Karpas-422 (cell line): Measurements from ENCODE around the gene CDK11B. TPM values are rescaled to one million over a fixed set of nuclear protein-coding genes. Genes with fewer than 3 reads are reported as not detected.

Experiments
- DNase-seq: peaks from one replicate; pipeline ENCODE4 v3.0.0-alpha.2; 2015
- H2AFZ ChIP-seq: fragments of 200-600 bp; sonication (generic); 2 replicates; pipeline ENCODE4 v1.6.1; 2014; ENCODE audit warnings: antibody characterized with exemption, low read length, mixed read lengths
- H3K27ac ChIP-seq: fragments of 200-600 bp; sonication (generic); 2 replicates; pipeline ENCODE4 v1.5.1; 2014; ENCODE audit warnings: mild to moderate bottlenecking, low read length, moderate library complexity
- H3K27me3 ChIP-seq: fragments of 200-600 bp; sonication (generic); 2 replicates; pipeline ENCODE4 v1.6.1; 2014; ENCODE audit warnings: low read length, mixed read lengths
- H3K36me3 ChIP-seq: fragments of 200-600 bp; sonication (generic); 2 replicates; pipeline ENCODE4 v1.6.1; 2014; ENCODE audit warnings: low read length, mixed read lengths; ENCODE audit not compliant: insufficient read depth
- H3K4me1 ChIP-seq: fragments of 200-600 bp; sonication (generic); 2 replicates; pipeline ENCODE4 v1.6.1; 2014; ENCODE audit warnings: mild to moderate bottlenecking, low read length, mixed read lengths
- H3K4me2 ChIP-seq: fragments of 200-600 bp; sonication (generic); 2 replicates; pipeline ENCODE4 v1.6.1; 2014; ENCODE audit warnings: low read length, low read depth, mild to moderate bottlenecking; ENCODE audit not compliant: poor library complexity, severe bottlenecking
- H3K4me3 ChIP-seq: fragments of 200-600 bp; sonication (generic); 2 replicates; pipeline ENCODE4 v1.5.1; 2014; ENCODE audit warnings: mild to moderate bottlenecking, antibody characterized with exemption, low read length, mixed read lengths
- H3K79me2 ChIP-seq: fragments of 200-600 bp; sonication (generic); 2 replicates; pipeline ENCODE4 v1.6.1; 2014; ENCODE audit warnings: mild to moderate bottlenecking, low read length, mixed read lengths
- H3K9ac ChIP-seq: fragments of 200-600 bp; sonication (generic); 2 replicates; pipeline ENCODE4 v1.6.0; 2014; ENCODE audit warnings: low read length
- H3K9me2 ChIP-seq: fragments of 200-600 bp; sonication (generic), shearing (Covaris generic); replicated peaks from 2 replicates; pipeline ENCODE4 v1.6.0; 2014; ENCODE audit warnings: mild to moderate bottlenecking, low read length, moderate library complexity; ENCODE audit not compliant: insufficient read depth
- H3K9me3 ChIP-seq: fragments of 300-700, 200-600 bp; sonication (generic); 2 replicates; pipeline ENCODE4 v1.6.1; 2014; ENCODE audit warnings: low read length, mixed read lengths
- H4K20me1 ChIP-seq: fragments of 200-600 bp; sonication (generic); 2 replicates; pipeline ENCODE4 v1.6.1; 2014; ENCODE audit warnings: mild to moderate bottlenecking, antibody characterized with exemption, low read length, low read depth; ENCODE audit not compliant: insufficient read depth
- total RNA-seq: library from RNA; depleted of rRNA; stranded (reverse); fragments of >200 nt; shearing (Covaris generic); gene quantifications from 2 replicates; pipeline ENCODE4 v1.2.3, GENCODE V29; 2014; ENCODE audit warnings: low replicate concordance

Gene CDK11B
- total RNA-seq, 1 experiment from 2014 or later: 11.4 TPM

DNA sequence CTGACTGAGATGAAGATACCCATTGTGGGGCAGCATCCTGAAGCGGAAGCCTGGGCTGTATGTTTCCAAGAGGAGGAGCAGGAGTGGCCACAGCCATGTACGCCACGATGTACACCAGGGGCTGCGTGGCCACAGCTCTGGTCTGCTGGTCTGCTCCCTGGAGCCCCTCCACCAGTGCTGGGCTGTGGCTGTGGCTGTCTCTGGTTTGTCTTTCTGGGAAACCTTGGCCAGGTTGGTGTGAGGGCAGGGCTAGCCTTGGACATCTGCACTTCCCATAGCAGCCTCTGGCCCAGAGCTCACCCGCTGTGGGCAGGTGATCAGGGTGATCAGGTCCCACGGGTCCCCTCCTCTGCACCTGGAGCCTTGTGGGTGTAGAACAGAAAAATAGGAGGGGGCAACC lies 40.9 kb downstream of the CDK11B start:
- Histone ChIP-seq H3K9me3 (no peaks in the 10 kb centered on the region), H3K27me3 (no peaks in the 10 kb centered on the region), H3K4me1 (peaks cover 23% of the 10 kb centered on the region), H2AFZ (no peak overlapping the region), H3K9me2 (no peaks in the 10 kb centered on the region), H3K4me3 (no peak overlapping the region), H4K20me1 (peaks cover 27% of the 10 kb centered on the region), H3K79me2 (peaks cover 14% of the 10 kb centered on the region; the same call in 1 of the 2 replicates), H3K36me3 (no peaks in the 10 kb centered on the region), H3K27ac (no peak overlapping the region), H3K9ac (no peak overlapping the region), H3K4me2 (no peak overlapping the region)
- no peak for DNase-seq

DNA sequence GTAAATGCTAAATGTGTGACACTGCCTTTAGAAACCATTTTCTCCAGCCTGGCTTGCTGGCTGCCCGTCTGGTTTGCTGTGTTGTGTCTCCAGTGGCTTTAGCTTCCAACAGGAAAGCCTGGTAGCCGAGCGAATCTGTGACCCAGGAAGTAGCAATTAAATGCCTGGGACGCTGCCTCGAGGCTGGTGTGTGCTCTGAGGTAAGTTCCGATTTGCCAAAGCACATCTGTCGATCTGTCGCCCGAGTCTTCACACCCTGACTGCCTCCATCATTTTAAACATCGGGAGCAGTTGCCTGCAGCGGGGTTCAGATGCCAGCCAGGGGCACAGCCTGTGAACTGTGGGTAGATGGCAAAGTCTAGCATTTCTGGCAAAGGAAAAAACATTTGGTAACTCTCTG lies 41.3 kb downstream of the CDK11B start:
- H2AFZ ChIP-seq: no peak overlapping the region
- H3K79me2 ChIP-seq: peaks cover 14% of the 10 kb centered on the region; the same call in 1 of the 2 replicates
- no peak overlapping the region for H3K4me3 ChIP-seq
- no peaks in the 10 kb centered on the region for H3K36me3 ChIP-seq
- H3K9ac ChIP-seq: no peak overlapping the region
- peaks cover 23% of the 10 kb centered on the region for H3K4me1 ChIP-seq
- peak overlapping the region; percentile 100 for H3K4me2 ChIP-seq
- no peaks in the 10 kb centered on the region for H3K27me3 ChIP-seq
- no peaks in the 10 kb centered on the region for H3K9me3 ChIP-seq
- H3K27ac ChIP-seq: no peak overlapping the region
- no peaks in the 10 kb centered on the region for H3K9me2 ChIP-seq
- H4K20me1 ChIP-seq: peaks cover 27% of the 10 kb centered on the region
- no peak for DNase-seq

GRCh38 chr1:1616838-1617237 lies 42.0 kb downstream of the CDK11B start:
- H2AFZ ChIP-seq: no peak overlapping the region
- no peak for DNase-seq
- H3K36me3 ChIP-seq: no peaks in the 10 kb centered on the region
- no peaks in the 10 kb centered on the region for H3K9me3 ChIP-seq
- H3K4me1 ChIP-seq: peaks cover 23% of the 10 kb centered on the region
- H3K27me3 ChIP-seq: no peaks in the 10 kb centered on the region
- peak overlapping the region; percentile 100 for H3K4me2 ChIP-seq
- H3K9ac ChIP-seq: peak overlapping the region; percentile 100
- H3K27ac ChIP-seq: no peak overlapping the region
- H3K79me2 ChIP-seq: peaks cover 14% of the 10 kb centered on the region; the same call in 1 of the 2 replicates
- peaks cover 27% of the 10 kb centered on the region for H4K20me1 ChIP-seq
- peak overlapping the region; percentile 99 for H3K4me3 ChIP-seq
- H3K9me2 ChIP-seq: no peaks in the 10 kb centered on the region

DNA sequence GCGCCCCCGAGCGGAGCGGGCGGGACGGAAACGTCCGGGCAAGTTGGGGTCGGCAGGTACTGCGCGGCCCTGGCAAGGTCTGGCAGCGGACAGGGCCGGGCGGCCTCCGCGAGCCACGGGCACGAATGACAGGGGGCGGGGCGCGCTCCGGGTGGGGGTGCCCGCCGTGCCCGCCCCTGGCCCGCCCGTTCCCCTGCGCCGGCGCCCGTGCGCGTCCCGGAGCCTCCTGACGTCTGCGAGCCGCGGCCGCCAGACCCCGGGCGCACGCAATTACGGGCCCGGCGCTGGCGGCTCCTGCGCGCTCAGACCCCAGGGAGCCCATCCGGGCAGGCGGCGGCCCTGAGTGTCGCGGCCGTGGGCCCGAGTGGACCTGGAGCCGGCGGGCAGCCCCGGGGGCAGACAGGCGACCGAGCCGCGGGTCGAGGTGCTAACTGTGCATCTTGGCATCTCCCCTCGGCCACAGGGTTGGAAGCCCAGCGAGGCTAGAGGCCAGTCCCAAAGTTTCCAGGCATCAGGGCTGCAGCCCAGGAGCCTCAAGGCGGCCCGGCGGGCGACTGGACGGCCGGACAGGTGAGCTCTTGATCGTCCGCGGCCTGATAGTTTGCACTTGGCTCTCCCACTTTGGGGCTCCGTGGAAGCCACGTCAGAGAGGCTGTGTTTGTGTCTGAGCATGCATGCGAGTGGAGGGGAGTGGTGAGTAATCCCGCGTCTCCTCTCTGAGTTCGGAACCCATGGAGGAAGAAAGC lies 42.6 kb downstream of the CDK11B start:
- Histone ChIP-seq H3K9me2 (no peaks in the 10 kb centered on the region), H3K4me3 (peak overlapping the region; percentile 99), H2AFZ (no peak overlapping the region), H3K27ac (no peak overlapping the region), H3K36me3 (no peaks in the 10 kb centered on the region), H3K79me2 (peaks cover 14% of the 10 kb centered on the region; the same call in 1 of the 2 replicates), H4K20me1 (peaks cover 27% of the 10 kb centered on the region), H3K9ac (peak overlapping the region; percentile 100), H3K27me3 (no peaks in the 10 kb centered on the region), H3K4me2 (peak overlapping the region; percentile 100), H3K9me3 (no peaks in the 10 kb centered on the region), H3K4me1 (peaks cover 23% of the 10 kb centered on the region)
- peak; percentile 62 for DNase-seq

- Histone ChIP-seq H3K9me3 (no peaks in the 10 kb centered on the region), H3K9me2 (no peaks in the 10 kb centered on the region), H3K27me3 (no peaks in the 10 kb centered on the region), H3K36me3 (no peaks in the 10 kb centered on the region), H3K4me2 (peak within 1 kb of the TSS; percentile 100), H3K4me3 (peak within 1 kb of the TSS; percentile 99), H2AFZ (peak within 1 kb of the TSS; percentile 93; the same call in 1 of the 2 replicates), H3K9ac (peak within 1 kb of the TSS; percentile 100), H3K27ac (peak within 1 kb of the TSS; percentile 90), H3K79me2 (peaks cover 14% of the 10 kb centered on the region; the same call in 1 of the 2 replicates), H3K4me1 (peaks cover 23% of the 10 kb centered on the region), H4K20me1 (peaks cover 22% of the 10 kb centered on the region)
- DNase-seq: peak; percentile 99
These were observed 43.4 kb downstream of the CDK11B start, which contains the start of gene MIB2 for GRCh38 chr1:1615256-1616044. MIB2 (plus strand) TSS chr1:1615500; CDS start chr1:1623453, 7,953 bp downstream.

GRCh38 chr1:1614954-1615255 lies 43.9 kb downstream of the CDK11B start:
- Histone ChIP-seq H3K79me2 (peaks cover 14% of the 10 kb centered on the region; the same call in 1 of the 2 replicates), H3K9me2 (no peaks in the 10 kb centered on the region), H3K4me1 (peaks cover 23% of the 10 kb centered on the region), H3K9ac (peak overlapping the region; percentile 75), H3K36me3 (no peaks in the 10 kb centered on the region), H3K27me3 (no peaks in the 10 kb centered on the region), H2AFZ (0 out of 2 replicates have a peak overlapping the region, but pooled peaks have one; percentile 45), H3K9me3 (no peaks in the 10 kb centered on the region), H3K4me2 (peak overlapping the region; percentile 100), H3K4me3 (peak overlapping the region; percentile 99), H4K20me1 (peaks cover 19% of the 10 kb centered on the region), H3K27ac (no peak overlapping the region)
- DNase-seq: no peak

DNA sequence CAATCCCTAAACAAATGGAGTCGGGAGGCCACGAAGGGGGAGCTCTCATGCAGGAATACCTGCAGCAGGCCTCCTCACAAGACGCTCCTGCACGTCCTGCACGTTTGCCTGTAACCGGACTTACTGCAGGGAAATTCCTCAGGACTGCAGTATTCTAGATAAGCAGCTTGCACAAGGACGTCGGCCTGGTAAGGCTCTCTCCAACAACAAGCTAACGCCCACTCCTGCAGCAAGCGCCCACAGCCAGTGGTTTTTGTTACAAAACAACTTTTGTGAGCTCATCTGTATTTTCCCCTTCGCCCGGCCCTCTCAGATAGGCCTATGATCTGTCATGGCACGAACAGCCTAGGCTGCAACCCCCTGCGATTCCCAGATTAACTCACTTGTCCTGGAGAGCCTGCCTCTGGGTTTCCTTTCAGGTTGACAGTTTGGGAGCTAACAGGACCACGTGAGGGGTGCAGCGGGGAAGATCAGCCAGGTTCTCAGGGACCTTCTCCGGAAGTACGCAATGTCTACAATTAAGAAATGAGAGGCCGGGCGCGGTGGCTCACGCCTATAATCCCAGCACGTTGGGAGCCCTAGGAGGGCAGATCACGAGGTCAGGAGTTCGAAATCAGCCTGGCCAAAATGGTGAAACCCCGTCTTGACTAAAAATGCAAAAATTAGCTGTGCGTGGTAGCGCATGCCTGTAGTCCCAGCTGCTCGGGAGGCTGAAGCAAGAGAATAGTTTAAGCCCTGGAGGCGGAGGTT lies 44.4 kb downstream of the CDK11B start:
- Histone ChIP-seq H3K4me1 (peaks cover 23% of the 10 kb centered on the region), H2AFZ (0 out of 2 replicates have a peak overlapping the region, but pooled peaks have one; percentile 45), H3K9me2 (no peaks in the 10 kb centered on the region), H3K27ac (no peak overlapping the region), H3K27me3 (no peaks in the 10 kb centered on the region), H3K36me3 (no peaks in the 10 kb centered on the region), H4K20me1 (peaks cover 19% of the 10 kb centered on the region), H3K4me2 (peak overlapping the region; percentile 100), H3K4me3 (peak overlapping the region; percentile 99), H3K79me2 (peaks cover 14% of the 10 kb centered on the region; the same call in 1 of the 2 replicates), H3K9me3 (no peaks in the 10 kb centered on the region), H3K9ac (peak overlapping the region; percentile 75)
- no peak for DNase-seq
